ENCODE results near the gene RAPGEF1.

- TF ChIP-seq CTCF (conservative IDR thresholded peaks at IDR 0.05; ENCODE audit: low read length), result no peak
- no peak for TF ChIP-seq EZH2phosphoT487 (IDR thresholded peaks at IDR 0.05; ENCODE audit: borderline replicate concordance, low read depth, low read length)
These were observed 41.8 kb downstream of the RAPGEF1 start for GRCh38 chr9:131697908-131698617.
